ENCODE measurements around the gene UGT1A3.

- TF ChIP-seq POLR2AphosphoS5 (IDR thresholded peaks at IDR 0.05), result no peak
- no peak for TF ChIP-seq POLR2A (IDR thresholded peaks at IDR 0.05)
- TF ChIP-seq EP300 (IDR thresholded peaks at IDR 0.05; ENCODE audit: low read depth), result no peak
- TF ChIP-seq CTCF (IDR thresholded peaks at IDR 0.05), result no peak
These were observed 74.6 kb downstream of the UGT1A3 start for GRCh38 chr2:233803292-233803911.
